ENCODE measurements around the gene WRAP73. TPM values are rescaled to one million over a fixed set of nuclear protein-coding genes. Genes with fewer than 3 reads are reported as not detected.

WRAP73 gene, protein sequence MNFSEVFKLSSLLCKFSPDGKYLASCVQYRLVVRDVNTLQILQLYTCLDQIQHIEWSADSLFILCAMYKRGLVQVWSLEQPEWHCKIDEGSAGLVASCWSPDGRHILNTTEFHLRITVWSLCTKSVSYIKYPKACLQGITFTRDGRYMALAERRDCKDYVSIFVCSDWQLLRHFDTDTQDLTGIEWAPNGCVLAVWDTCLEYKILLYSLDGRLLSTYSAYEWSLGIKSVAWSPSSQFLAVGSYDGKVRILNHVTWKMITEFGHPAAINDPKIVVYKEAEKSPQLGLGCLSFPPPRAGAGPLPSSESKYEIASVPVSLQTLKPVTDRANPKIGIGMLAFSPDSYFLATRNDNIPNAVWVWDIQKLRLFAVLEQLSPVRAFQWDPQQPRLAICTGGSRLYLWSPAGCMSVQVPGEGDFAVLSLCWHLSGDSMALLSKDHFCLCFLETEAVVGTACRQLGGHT
- total RNA-seq = 15.7 and 19.2 TPM in 2 replicates

DNA sequence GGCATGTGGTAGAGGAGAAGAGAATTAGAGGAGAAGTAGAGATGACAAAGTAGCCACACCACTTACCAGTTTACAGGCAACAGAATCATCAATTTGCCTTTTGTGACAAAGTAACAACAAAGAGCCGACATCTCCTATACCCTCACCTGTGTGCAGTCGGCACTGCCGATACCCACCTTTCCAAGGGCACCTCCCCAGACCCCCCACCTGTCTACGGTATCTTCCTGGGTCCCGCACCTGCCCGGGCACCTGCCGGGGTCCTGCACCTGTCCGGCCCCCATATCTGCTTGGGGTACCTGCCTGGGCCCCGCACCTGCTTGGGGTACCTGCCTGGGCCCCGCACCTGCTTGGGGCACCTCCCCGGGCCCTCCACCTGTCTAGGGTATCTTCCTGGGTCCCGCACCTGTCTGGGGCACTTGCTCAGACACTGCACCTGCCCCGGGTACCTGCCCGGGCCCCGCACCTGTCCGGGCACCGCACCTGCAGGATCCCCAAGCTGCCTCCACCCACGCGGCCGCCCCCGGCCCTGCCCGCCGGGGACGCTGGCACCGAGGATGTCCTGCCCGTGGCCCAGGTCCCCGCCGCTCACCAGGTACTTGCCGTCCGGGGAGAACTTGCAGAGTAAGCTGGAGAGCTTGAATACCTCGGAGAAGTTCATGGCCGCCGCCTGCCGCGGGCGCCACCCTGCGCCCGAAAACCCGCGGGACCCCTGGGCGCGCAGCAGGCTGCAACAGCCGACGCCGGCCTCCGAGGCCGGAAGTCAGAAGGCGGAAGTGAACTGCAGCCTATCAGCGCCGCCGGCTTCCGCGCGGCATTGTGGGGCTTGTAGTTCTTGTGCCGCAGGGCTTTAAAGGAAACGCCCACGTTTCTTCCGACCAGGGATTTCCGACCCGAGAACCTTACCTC is at the start of gene WRAP73:
TSS of gene WRAP73 (minus strand) at position 762 of the 906 bp plus-strand sequence. CDS start at position 658, 104 bp downstream.

DNA sequence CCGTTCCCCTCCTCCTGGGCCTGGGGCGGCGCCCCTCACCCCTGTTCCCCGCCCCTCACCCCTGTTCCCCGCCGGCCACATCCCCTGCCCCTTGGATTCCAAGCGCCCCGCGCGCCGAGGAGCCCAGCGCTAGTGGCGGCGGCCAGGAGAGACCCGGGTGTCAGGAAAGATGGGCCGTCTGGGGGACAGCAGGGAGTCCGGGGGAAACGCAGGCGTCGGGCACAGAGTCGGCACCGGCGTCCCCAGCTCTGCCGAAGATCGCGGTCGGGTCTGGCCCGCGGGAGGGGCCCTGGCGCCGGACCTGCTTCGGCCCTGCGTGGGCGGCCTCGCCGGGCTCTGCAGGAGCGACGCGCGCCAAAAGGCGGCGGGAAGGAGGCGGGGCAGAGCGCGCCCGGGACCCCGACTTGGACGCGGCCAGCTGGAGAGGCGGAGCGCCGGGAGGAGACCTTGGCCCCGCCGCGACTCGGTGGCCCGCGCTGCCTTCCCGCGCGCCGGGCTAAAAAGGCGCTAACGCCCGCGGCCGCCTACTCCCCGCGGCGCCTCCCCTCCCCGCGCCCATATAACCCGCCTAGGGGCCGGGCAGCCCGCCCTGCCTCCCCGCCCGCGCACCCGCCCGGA is 2.1 kb upstream of the WRAP73 start, which contains the start of gene TP73:
TSS of gene TP73 (plus strand) at position 587 of the 618 bp plus-strand sequence. CDS start 29,850 bp downstream, outside the sequence.

DNA sequence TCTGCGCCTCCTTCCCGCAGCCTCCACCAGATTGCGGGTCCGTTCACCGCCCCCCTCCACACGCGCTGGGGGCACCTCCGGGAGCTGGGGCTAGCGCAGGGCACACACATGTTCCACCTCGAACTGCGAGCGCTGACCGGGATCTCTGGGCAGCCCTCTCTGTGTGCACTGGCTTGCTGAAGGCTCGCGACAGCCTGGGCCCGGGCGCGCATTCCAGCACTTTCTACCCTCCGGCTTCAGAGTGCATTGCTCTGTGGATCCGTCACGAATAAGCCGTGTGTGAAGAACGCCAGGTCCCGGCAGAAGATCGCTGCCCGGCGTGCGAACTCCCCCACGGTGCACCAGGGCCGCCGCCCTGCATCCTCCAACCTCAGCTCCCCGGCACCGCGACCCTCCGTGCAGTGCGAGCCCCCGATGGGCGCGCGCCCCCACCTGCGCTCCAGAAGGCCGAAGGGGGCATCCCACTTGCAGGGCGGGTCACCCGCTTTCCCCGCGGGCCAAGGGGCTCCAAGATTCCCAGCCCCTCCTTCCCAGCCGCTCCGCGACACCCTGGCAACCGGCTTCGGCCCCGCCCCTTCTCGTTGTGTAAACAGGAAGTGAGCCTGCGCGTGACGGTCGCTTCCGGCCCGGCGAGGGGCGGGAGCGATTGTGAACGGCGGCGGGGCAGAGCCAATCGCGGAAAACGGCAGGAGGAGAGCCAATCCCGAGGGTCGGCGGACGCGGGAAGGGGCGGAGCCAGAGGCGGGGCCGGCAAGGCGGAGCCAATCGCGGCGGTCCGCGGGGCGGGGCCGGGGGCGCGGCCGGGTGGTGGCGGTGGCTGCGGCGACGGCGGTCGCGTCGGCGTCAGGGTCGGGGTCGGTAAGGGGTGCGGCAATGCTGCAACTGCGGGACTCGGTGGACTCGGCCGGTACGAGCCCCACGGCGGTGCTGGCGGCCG is 25.4 kb downstream of the WRAP73 start, which contains the start of gene TPRG1L:
TSS of gene TPRG1L (plus strand) at position 816 of the 937 bp plus-strand sequence. CDS start at position 874, 58 bp downstream.

DNA sequence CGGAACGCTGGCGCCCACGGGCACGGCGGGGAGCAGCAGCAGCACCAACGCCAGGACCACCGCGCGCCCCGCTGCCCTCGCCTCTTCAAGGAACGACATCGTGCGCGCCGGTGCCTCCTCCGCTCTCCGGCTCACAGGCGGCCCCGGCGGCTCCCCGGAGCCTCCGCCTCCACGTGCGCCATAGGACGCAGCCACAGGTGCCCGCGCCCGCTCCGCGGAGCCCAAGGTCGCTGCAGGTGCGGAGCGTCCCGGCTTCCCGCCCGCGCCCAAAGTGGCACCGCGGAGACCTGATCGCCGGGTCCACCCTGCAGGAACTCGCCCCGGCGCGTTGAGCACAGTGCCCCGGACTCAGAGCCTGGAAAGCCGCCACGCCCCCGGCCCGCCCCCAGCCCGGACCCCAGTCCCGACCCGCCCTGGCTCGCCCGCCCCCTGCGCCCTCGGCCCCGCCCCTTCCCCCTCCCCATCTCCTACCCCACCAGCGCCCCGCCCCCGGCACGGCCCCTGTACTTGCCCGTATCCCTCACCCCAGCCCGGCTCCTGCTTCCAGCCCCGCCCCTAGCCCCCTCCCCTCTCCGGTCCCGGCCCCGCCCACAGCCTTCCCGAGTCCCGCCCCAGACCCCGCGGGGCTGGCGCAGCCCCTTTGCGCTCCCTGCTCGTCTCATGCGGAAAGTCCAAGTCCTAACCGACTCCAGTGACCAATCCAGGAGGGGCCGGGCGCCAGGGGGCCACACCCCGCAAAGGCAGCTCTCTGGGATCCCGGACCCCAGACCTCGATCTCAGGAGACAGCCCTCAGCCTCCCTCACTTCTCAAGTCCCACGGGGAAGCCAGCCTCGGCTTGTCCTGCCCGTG is 38.5 kb downstream of the WRAP73 start, which contains the start of gene MEGF6:
TSS of gene MEGF6 (minus strand) at position 339 of the 850 bp plus-strand sequence. CDS start at position 99, 240 bp downstream.

Other genes with a start within 250 kb of the WRAP73 start
- 0.14 TPM in 1 of 2 replicates, not detected in the other for gene ARHGEF16, start 195.4 kb downstream of the WRAP73 start, total RNA-seq
- gene MEGF6, start 38.6 kb downstream of the WRAP73 start, total RNA-seq = 11.0 and 16.8 TPM in 2 replicates
- gene TPRG1L, start 25.1 kb downstream of the WRAP73 start, total RNA-seq = 25.8 and 26.9 TPM in 2 replicates
- not detected in 2 replicates for gene TP73, start 2.4 kb upstream of the WRAP73 start, total RNA-seq
- not detected in 2 replicates for gene CCDC27, start 102.3 kb upstream of the WRAP73 start, total RNA-seq
- gene SMIM1, start 122.6 kb upstream of the WRAP73 start, total RNA-seq = 1.2 and 7.4 TPM in 2 replicates
- gene LRRC47, start 146.4 kb upstream of the WRAP73 start, total RNA-seq = 35.0 and 35.6 TPM in 2 replicates
- gene CEP104, start 207.1 kb upstream of the WRAP73 start, total RNA-seq = 22.3 and 41.8 TPM in 2 replicates
- 9.2 and 10.5 TPM in 2 replicates for gene DFFB, start 207.4 kb upstream of the WRAP73 start, total RNA-seq

All from smooth muscle cell of the umbilical artery (primary cell).